ENCODE results near the gene PPP1R15B.

Gene PPP1R15B

DNA sequence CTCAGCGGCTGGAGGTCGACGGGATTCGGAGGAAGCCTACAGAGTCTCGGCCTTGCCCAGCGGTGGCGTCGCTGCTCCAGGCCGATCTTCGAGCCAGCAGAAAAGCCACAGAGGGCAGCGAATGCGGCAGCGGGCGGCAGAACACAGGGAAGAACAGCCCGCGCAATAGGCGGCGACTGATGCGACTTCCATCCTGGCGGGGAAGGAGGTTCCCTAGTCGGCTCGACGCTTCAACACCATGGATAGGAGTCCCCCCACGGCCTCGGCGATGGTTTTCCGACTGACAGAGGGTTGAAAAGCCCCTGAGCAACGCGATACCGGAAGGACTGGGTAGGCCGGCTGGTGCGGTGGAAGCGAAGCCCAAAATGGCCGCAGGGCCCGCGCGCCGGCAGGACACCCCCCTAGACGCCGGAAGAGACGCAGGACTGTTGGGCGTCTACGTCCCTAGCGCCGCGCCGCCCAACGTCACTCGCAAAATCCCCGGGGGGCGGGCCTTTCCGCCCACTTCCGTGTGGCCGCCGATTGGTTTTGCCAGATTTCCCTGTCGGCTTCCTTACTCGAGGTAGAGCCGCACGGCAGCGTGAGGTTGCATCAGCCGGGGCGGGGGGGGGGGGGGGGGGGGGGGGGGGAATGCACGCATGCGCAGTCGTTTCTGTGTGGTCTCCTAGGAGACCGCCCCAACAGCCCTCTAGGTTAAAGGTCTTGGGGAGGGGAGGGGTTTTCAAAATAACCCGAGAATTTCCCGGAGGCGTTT, at the start of gene PPP1R15B:
TSS of gene PPP1R15B (minus strand) at position 367 of the 754 bp plus-strand sequence. CDS start 406 bp downstream, outside the sequence.
- DNase-seq: peak; percentile 98

- DNase-seq: no peak
Measured at GRCh38 chr1:204460346-204460745, 48.7 kb upstream of the PPP1R15B start.

DNA sequence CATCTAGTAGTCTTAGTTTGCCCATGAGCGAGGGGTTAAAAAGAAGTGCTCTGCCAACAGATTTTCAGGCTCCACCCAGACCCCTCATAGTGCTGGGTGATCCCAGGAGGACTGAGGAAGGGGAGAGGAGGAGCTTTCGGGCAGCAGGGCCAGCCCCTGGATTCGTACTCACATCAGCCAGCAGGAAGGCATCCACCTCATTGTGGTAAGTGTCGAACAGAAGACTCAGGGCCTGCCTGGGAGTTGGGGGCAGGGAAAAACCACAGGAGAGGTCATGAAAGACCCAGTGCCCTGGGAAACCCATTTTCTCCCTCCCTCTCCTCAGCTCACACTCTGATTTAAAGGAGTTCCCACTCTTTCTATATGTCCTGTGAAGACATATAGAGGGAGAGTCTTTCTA, 48.1 kb upstream of the PPP1R15B start:
- DNase-seq: no peak

DNA sequence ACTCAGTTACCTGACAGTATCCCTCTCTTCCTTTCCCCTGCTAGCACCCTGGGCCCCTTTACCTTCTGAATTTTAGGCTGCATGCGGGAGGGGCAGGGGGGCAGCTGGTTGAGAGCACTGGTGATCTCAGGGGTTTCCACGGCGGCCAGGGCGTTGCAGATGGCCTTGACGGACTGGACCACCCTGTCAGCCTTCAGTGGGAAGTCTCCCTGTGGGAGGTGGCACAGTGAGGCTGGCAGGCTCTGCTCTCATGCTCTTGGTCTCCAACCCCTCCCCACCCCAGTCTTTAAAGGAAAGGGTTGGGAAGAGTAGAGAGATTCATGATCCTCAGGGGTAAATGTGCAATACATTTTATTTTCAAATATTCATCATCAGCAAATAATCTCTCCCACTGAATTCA, 46.0 kb upstream of the PPP1R15B start:
- no peak for DNase-seq

GRCh38 chr1:204456826-204457442, 45.3 kb upstream of the PPP1R15B start:
- DNase-seq: no peak

GRCh38 chr1:204455831-204456145, 44.2 kb upstream of the PPP1R15B start:
- no peak for DNase-seq

DNA sequence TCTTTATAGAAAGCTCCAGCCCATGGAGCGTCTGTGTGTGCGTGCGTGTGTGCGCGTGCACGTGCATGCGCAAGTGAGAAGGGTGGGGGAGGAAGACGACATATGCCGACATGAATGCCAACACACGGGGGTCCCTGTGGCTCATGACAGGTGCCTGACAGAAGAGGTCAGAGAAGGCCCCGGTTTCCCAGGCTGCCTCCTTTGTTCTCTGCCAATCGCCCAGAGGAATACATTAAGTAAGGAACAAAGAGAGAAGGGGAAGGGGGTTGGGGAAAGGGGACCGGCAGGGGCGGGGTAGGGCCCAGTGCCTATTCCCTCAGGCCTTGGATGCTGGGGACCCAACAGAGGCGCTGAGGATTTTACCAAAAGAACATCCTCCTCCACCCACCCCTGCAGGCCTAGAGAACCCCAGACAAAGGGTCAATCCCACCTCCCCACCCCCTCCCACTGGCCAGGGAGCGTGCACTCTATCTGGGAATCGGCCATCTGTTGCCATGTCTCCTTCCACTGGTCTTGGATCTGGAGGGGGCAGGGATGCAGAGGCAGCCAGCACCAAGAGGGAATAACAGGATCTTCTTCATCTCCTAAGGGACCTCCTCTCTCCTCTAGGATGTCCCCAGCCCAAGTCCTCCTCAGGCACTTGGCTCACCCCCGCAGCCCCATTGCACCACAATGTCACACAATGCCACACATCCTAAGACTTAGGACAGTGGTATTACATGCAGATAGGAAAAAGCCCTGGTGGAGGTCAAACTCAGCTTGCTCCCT, 43.6 kb upstream of the PPP1R15B start:
- no peak for DNase-seq

DNA sequence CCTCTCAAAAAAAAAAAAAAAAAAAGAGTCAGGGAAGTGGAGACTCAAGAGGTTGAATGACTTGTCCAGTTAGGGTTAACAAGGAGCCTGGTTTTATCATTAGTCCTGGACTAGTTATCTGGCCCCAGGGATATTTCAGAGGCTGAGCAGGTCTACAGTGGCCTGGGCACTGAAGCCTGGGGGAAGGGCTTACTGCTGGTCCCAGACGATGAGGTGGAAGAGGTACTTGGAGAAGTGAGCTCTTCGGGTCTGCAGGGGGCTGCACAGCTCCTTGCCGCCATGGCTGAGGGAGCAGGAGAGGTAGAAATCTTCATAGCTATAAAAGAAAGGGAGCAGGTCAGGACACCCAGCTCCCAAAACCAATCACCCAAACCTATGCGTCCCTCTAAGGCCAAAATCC, 42.9 kb upstream of the PPP1R15B start:
- no peak for DNase-seq

DNA sequence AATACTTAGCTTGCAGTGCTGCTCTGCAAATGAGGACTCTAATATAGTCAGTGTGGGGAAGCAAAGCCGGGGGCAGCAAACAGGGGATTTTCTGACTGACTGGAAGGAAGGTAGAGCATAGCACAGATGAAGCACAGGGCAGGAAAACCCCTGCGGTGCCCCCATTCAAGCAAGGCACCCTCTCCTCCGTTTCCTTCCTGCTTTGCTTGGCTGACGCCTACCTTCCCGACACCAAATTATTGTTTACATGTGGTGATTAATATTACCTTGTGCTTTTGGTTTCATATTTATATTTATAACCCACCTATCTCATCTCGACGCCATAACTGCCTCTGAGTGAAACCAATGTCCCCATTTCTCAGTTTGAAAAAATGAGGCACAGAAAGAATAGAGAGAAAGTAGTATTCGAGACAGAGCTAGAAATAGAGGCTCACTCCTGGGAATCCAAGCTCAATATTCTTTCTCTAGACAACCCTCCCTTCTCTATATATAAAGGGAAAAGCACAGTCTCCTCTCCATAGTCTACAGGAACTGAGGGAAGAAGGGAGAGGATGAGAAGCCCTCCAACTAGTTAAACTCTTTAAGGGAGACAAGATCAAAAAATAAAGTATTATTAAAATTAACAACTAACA, 41.6 kb upstream of the PPP1R15B start:
- no peak for DNase-seq

- DNase-seq: no peak
Measured at GRCh38 chr1:204451352-204452124, 39.9 kb upstream of the PPP1R15B start.

- DNase-seq: no peak
Measured at GRCh38 chr1:204450461-204451257, 39.0 kb upstream of the PPP1R15B start.

DNA sequence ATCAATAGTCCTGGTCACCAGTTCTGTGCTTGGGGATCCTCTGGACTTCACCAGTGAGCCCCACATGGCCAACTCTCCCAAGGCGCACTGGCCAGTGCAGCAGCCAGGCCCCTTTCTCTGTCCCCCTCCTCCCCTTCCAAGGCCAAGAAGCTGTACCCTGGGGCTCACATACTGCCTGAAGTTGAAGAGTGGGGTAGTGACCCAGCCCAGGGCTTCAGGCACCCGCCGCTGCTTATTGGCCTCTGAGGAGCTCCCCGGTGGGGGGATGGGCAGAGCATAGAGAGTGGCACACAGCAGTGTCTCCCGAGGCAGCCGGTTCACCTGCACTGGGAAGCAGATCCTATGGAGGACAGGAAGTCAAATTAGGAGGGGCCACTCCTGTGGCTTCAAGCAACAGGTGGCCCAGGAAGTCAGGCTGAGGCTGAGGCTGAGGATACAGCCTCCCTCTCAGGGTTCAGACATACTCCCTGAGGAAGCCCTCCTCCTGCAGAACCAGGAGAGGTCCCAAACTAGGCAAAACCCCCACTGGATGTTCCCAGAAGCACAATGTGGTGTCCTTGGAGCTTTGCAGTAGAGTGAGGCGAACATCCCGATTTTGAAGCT, 38.2 kb upstream of the PPP1R15B start:
- DNase-seq: no peak

GRCh38 chr1:204448991-204449677, 37.5 kb upstream of the PPP1R15B start:
- DNase-seq: no peak

GRCh38 chr1:204448344-204448964, 36.8 kb upstream of the PPP1R15B start:
- no peak for DNase-seq

DNA sequence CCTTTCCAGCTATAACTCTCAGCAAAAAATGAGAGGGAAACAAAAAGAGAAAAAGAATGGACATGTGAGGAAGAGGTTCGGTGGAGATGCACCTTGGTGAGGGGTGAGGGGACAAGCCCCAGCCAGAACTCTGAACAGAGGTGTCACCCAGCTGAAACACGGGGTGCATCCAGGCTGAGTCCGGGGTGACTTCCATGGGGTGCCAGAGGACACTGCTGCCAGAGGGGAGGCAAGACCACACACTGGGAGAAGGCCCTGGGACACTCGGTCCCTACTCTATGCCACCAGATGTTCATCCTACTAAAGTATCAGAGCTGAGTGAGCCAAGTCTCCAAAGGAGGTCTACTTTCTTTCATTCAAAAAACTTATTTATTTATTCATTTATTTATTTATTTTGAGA, 36.1 kb upstream of the PPP1R15B start:
- DNase-seq: no peak

GRCh38 chr1:204447190-204447589, 35.6 kb upstream of the PPP1R15B start:
- DNase-seq: no peak

GRCh38 chr1:204446413-204447111, 34.9 kb upstream of the PPP1R15B start:
- DNase-seq: peak; percentile 98

DNA sequence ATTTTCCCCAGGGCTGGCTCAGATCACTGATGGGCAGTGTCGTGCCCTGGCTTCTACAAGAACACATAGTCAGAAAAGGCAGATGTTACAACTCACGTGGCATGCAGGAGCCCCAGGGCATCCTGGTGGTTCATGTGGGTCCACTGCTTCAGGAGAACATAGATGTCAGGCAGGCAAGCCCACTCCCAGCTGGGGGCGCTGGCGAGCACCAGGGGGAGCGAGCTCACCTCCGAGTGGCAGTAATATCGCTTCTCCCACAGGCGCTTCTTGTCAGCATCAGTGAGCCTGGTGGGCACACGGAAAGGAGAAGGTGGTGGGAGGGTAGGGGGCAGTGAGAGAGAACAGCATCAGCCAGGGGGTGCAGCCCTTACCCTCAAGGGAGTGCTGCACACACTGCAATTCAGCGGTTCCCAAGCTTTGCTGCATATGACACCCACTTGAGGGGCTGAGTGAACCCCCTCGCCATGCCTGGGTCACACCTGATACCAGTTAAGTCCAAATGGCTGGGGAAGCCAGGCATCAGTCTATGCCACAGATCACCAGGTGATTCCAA, 34.3 kb upstream of the PPP1R15B start:
- peak; percentile 85 for DNase-seq

DNA sequence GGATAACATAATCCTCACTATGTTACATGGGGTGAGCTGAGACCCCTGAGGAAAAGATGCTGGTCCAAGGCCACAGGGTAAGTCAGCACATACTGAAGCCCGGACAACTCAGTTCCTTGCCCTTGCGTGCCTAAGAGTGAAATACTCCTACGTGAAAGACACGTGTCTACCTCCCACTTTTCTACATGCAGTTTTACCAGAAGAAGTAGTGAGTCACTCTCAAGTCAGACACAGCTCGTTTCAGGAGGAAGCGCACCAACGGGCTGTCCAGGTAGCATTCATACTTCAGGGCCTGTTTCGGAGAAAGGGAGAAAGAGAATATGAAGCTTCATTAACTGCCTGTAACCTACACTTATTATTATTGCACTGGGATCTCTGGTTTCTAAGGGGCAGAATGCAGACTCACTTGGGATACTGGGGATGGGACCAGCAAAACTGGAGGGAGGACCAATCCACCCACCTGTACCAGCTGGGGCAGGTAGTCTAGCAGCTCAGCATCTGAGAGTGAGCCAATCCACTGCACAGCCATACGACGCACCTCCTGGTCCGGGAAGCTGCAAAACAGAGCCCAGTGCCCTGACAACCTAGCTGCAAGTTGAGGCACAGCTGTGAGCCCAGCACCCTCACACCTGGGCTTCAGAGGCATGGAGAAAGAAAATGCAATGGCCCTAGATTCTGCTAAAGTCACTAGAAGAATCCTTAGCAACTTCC, 32.4 kb upstream of the PPP1R15B start:
- no peak for DNase-seq
